GM12875 (cell line): ENCODE results near the gene SLC37A4.
"Not testable (repeated sequence)": the region's sequence is repeated elsewhere in the genome, so short reads cannot be mapped to it uniquely, and the experiment has no call there.

Experiments used
- H3K4me3 ChIP-seq: one replicate; pipeline ENCODE4 v1.5.1; 2011; ENCODE audit warnings: low read depth, low read length, control low read depth
- CTCF ChIP-seq: IDR thresholded peaks from 2 replicates; pipeline ENCODE4 v1.5.1; 2011; ENCODE audit warnings: low read depth, mild to moderate bottlenecking, control low read depth, inconsistent platforms, low read length, moderate library complexity, borderline replicate concordance; ENCODE audit not compliant: insufficient read depth

Gene SLC37A4

DNA sequence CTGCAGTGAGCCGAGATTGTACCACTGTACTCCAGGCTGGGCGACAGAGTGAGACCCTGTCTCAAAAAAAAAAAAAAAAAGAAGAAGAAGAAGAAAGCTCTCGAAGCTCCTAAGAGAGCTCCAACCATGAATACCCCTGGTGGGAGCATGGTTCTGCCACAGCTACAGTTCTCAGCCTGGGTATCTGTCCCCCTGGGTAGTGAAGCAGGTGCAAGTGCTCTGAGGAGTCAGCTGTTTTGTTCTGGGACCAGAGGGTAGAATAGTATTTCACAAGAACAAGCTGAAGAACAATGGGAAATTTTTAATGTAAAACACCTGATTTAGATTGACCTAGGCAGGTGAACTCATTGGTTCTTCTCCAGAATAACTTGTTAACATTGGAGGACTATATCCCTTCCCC is 30.6 kb upstream of the SLC37A4 start:
- H3K4me3 ChIP-seq = no peak overlapping the region
- no peak for TF ChIP-seq CTCF

DNA sequence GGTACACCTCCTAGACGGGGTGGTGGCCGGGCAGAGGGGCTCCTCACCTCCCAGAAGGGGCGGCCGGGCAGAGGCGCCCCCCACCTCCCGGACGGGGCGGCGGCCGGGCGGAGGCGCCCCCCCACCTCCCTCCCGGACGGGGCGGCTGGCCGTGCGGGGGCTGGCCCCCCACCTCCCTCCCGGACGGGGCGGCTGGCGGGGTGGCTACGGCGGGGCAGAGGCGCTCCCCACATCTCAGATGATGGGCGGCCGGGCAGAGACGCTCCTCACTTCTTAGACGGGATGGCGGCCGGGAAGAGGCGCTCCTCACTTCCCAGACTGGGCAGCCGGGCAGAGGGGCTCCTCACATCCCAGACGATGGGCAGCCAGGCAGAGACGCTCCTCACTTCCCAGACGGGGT is 28.5 kb upstream of the SLC37A4 start:
- not testable (repeated sequence) for H3K4me3 ChIP-seq

DNA sequence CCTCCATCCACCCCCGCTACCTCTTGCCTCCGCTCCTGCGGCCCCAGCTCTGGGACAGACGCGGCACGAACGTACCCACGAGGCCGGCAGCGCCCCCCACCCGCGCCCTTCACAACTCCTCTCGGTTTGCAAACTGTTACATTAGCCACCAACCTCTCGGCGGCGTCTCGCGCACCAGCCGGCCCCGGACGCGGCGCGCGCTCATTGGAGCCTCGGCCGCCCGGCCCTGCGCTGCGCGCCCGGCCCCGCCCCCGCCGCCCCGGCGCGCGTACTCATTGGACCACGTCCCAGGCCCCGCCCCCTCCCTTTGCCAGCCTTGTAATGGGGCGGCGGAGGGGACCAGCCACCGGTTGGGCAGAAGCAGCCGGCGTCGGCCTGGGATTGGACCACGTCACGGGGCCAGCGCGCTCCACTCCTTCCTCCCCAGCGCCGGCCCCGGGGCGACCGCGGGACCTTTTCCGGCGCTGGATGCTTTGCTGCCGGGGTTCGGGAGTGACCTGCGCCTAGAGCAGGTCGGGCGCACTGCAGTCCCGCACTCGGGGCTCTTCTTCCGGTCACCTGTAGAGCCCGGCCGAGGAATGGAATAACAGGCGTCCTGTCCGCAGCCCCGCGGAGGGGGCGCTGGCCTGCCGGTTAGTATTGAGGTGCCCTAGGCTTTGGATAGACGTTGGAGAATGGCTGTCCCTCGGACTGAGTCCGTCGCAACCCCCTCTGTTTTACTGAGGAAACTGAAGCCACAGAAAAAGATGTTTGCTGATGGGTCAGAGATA is 26.5 kb upstream of the SLC37A4 start, which contains the start of gene HYOU1:
Gene HYOU1 (minus strand): TSS at position 206 of the 770 bp plus-strand sequence. CDS start 1,045 bp downstream, outside the sequence.
- TF ChIP-seq CTCF = peak; percentile 29; the same call in 1 of the 2 replicates
- H3K4me3 ChIP-seq = peak within 1 kb of the TSS; percentile 91

- peak overlapping the region; percentile 91 for H3K4me3 ChIP-seq
- no peak for TF ChIP-seq CTCF
Measured at GRCh38 chr11:119056421-119056999, 25.8 kb upstream of the SLC37A4 start.

- peak; percentile 7; the same call in 1 of the 2 replicates for TF ChIP-seq CTCF
- peak overlapping the region; percentile 91 for H3K4me3 ChIP-seq
Measured at GRCh38 chr11:119055901-119056300, 25.2 kb upstream of the SLC37A4 start.

GRCh38 chr11:119054418-119054817 is 23.7 kb upstream of the SLC37A4 start:
- no peak for TF ChIP-seq CTCF
- H3K4me3 ChIP-seq = no peak overlapping the region

DNA sequence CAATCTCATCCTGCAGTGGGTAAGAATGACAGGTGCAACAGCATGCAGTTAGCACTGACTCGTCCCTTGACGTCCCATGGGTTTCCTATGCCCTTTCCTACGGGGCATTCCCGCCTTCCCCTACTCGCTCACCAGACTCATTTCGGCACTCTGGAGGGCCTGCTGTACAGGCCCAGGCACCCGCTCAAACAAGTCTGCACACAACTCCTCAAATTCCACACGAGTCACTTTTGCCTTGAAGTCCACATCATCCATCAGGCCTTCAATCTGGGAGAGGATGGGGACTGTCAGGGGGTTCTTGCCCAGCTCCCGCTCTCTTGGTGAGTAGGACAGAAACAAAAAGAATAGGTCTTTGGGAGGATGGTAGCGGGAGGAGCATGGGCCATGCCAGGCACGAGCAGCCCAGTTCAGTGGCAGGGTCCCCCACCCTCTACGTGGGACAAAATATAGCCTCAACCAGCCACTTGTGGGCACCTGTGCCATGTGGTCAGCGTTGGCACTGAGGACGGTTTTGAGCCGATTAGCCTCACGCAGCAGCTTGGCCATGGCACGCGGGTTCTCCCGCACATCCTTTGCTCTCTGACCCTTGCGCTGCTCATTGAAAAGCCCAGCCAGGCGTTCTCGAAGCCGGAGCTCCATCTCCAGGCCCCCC is 21.6 kb upstream of the SLC37A4 start:
- TF ChIP-seq CTCF = no peak
- no peak overlapping the region for H3K4me3 ChIP-seq
